Endothelial cell of umbilical vein (primary cell): ENCODE results near the gene BAMBI. TPM values are rescaled to one million over a fixed set of nuclear protein-coding genes. Genes with fewer than 3 reads are reported as not detected.

Experiments
- BruUV-seq: library from RNA; stranded (reverse); fragments of 400-500 nt; replicated peaks from 2 replicates; lab custom pipeline; 2021; lab: Mats Ljungman, UMichigan
- CTCF ChIA-PET: fragments of 300-600, 350-600 bp; sonication (Branson Sonifier 250); formaldehyde crosslinking; loops from one replicate; lab custom pipeline; 2021; ENCODE audit warnings: antibody characterized with exemption, inconsistent platforms; lab: Charles Lee
- POLR2A ChIA-PET: fragments of 300-600, 350-600 bp; sonication (Branson Sonifier 250); formaldehyde crosslinking; loops from one replicate; lab custom pipeline; 2021; ENCODE audit warnings: antibody characterized with exemption, inconsistent platforms; lab: Charles Lee
- DNase-seq: peaks from one replicate; pipeline ENCODE4 v3.0.0-alpha.2; 2011; ENCODE audit warnings: low read depth, low spot score
- FAIRE-seq: peaks from 2 replicates; lab custom pipeline; 2011; peaks lifted over from hg19 to GRCh38; lab: Jason Lieb, UNC
- H2AFZ ChIP-seq: 2 replicates; pipeline ENCODE4 v1.6.0; 2012; ENCODE audit warnings: low read depth, low read length, control low read depth, inconsistent platforms
- H3K27ac ChIP-seq: 2 replicates; pipeline ENCODE4 v1.5.1; 2011; ENCODE audit warnings: low read depth, mild to moderate bottlenecking, control low read depth, low read length, moderate library complexity; ENCODE audit not compliant: insufficient read depth
- H3K27me3 ChIP-seq, 2 experiments: 2 replicates each; pipeline versions ENCODE4 v1.6.0 to v1.6.1; 2011; ENCODE audit warnings: low read length in 2 of 2, mixed read lengths in 1 of 2; ENCODE audit not compliant: control insufficient read depth in 2 of 2, insufficient read depth in 2 of 2
- H3K36me3 ChIP-seq, 2 experiments: 2 replicates in 1 of 2; 3 replicates in 1 of 2; pipeline ENCODE4 v1.5.1; 2011; ENCODE audit warnings: low read length in 2 of 2, mild to moderate bottlenecking in 1 of 2, moderate library complexity in 1 of 2; ENCODE audit not compliant: control insufficient read depth in 2 of 2, insufficient read depth in 2 of 2; ENCODE audit errors: extremely low read depth in 1 of 2
- H3K4me1 ChIP-seq: 3 replicates; pipeline ENCODE4 v1.5.1; 2011; ENCODE audit warnings: mild to moderate bottlenecking, low read length; ENCODE audit not compliant: control insufficient read depth, insufficient read depth; ENCODE audit errors: extremely low read depth
- H3K4me2 ChIP-seq: 2 replicates; pipeline ENCODE4 v1.6.1; 2011; ENCODE audit warnings: low read length, control low read depth, mixed read lengths; ENCODE audit not compliant: insufficient read depth
- H3K4me3 ChIP-seq, 3 experiments: fragments of 200-600 bp in 1 of 3; sonication (generic), shearing (Covaris generic) in 1 of 3; replicated peaks in 1 of 3; 2 replicates each; pipeline ENCODE4 v1.5.1; 2011 to 2016; ENCODE audit warnings: control low read depth in 3 of 3, low read length in 3 of 3, mild to moderate bottlenecking in 2 of 3, inconsistent platforms in 1 of 3, low read depth in 1 of 3, moderate library complexity in 1 of 3; ENCODE audit not compliant: insufficient read depth in 1 of 3
- H3K79me2 ChIP-seq: 2 replicates; pipeline ENCODE4 v1.6.0; 2012; ENCODE audit warnings: low read length, inconsistent platforms; ENCODE audit not compliant: control insufficient read depth, insufficient read depth
- H3K9ac ChIP-seq: replicated peaks from 2 replicates; pipeline ENCODE3; 2011; ENCODE audit warnings: low read length, control low read depth; ENCODE audit not compliant: insufficient read depth; ENCODE audit errors: extremely low read depth
- H3K9me1 ChIP-seq: replicated peaks from 3 replicates; pipeline ENCODE4 v1.6.0; 2011; ENCODE audit warnings: mild to moderate bottlenecking, low read length; ENCODE audit not compliant: control insufficient read depth, insufficient read depth; ENCODE audit errors: extremely low read depth
- H3K9me3 ChIP-seq: replicated peaks from 2 replicates; pipeline ENCODE4 v1.5.1; 2012; ENCODE audit warnings: low read length, inconsistent platforms; ENCODE audit not compliant: control insufficient read depth, insufficient read depth
- H4K20me1 ChIP-seq: replicated peaks from 2 replicates; pipeline ENCODE3; 2011; ENCODE audit warnings: mild to moderate bottlenecking, low read length; ENCODE audit not compliant: control insufficient read depth, insufficient read depth; ENCODE audit errors: extremely low read depth
- EZH2 ChIP-seq: IDR thresholded peaks from 2 replicates; pipeline ENCODE4 v1.6.1; 2012; ENCODE audit warnings: borderline replicate concordance, low read depth, mild to moderate bottlenecking, moderate library complexity, low read length, inconsistent platforms; ENCODE audit not compliant: severe bottlenecking
- FOS ChIP-seq: IDR thresholded peaks from 2 replicates; pipeline ENCODE4 v1.6.1; 2011; ENCODE audit warnings: mild to moderate bottlenecking, low read length, moderate library complexity, borderline replicate concordance; ENCODE audit not compliant: insufficient read depth
- GATA2 ChIP-seq: IDR thresholded peaks from 2 replicates; pipeline ENCODE4 v1.7.0; 2011; ENCODE audit warnings: low read depth, mild to moderate bottlenecking, moderate library complexity, mixed read lengths, low read length; ENCODE audit not compliant: insufficient read length, insufficient read depth
- JUN ChIP-seq: IDR thresholded peaks from 2 replicates; pipeline ENCODE4 v1.6.1; 2011; ENCODE audit warnings: borderline replicate concordance, low read depth; ENCODE audit not compliant: insufficient read length, insufficient read depth
- MYC ChIP-seq: IDR thresholded peaks from one replicate; pipeline ENCODE4 v1.6.1; 2011; ENCODE audit warnings: mild to moderate bottlenecking, low read depth, low read length
- POLR2A ChIP-seq: IDR thresholded peaks from 2 replicates; pipeline ENCODE4 v1.6.1; 2012; ENCODE audit warnings: low read depth, mild to moderate bottlenecking, control low read depth, low read length
- POLR2AphosphoS5 ChIP-seq: IDR thresholded peaks from 2 replicates; pipeline ENCODE4 v1.6.1; 2012; ENCODE audit warnings: low read depth, mild to moderate bottlenecking, control low read depth, low read length, moderate library complexity; ENCODE audit not compliant: insufficient read depth
- dilution Hi-C: fragments of 300-500 bp; cut with MboI; formaldehyde crosslinking; loops from one replicate; pipeline ENCODE4 v1.15.0; 2019; ENCODE audit warnings: low sequenced_read_pairs; ENCODE audit not compliant: extremely low pct_ligation_motif_present
- intact Hi-C: fragments of 100-400 bp; cut with micrococcal nuclease; formaldehyde crosslinking; loops from one replicate; pipeline ENCODE4 v1.10.0; 2022
- polyA plus RNA-seq, 4 experiments: library from polyadenylated mRNA; depleted of rRNA in 3 of 4; stranded (reverse) in 3 of 4; unstranded in 1 of 4; fragments of >200 nt; gene quantifications; 2 replicates each; pipeline versions ENCODE4 v1.2.1 to v1.2.3, GENCODE V29; 2011 to 2012; ENCODE audit warnings: missing spikeins in 1 of 4
- total RNA-seq: library from RNA; stranded (reverse); gene quantifications from 2 replicates; pipeline ENCODE4 v1.2.3, GENCODE V29; 2021
- TF ChIP-seq, protein P1 (sequence below), 2 donors: IDR thresholded peaks; 1 replicate in 1 of 2; 2 replicates in 1 of 2; pipeline ENCODE4 v1.5.1; 2011; ENCODE audit warnings: low read length in 2 of 2, mild to moderate bottlenecking in 2 of 2, moderate library complexity in 2 of 2, control low read depth in 1 of 2, inconsistent platforms in 1 of 2, low read depth in 1 of 2; ENCODE audit not compliant: insufficient read depth in 1 of 2; ENCODE audit errors: extremely low read depth in 1 of 2
- TF ChIP-seq, protein P2 (sequence below): IDR thresholded peaks from 2 replicates; pipeline ENCODE4 v1.6.1; 2011; ENCODE audit not compliant: insufficient read depth, insufficient read length

The BAMBI gene
- total and polyA plus RNA-seq, 2 donors (not counting 3 experiments of a cell fraction or from before 2014, with no cell fraction given), result 3.2 to 4.3 TPM

GRCh38 chr10:28663576-28664368 is 13.5 kb upstream of the BAMBI start:
- H3K79me2 ChIP-seq, result no peaks in the 10 kb centered on the region
- H3K4me2 ChIP-seq, result no peak overlapping the region
- POLR2A ChIA-PET, result no interaction called here
- H3K27ac ChIP-seq, result no peak overlapping the region
- peak; percentile 92 for FAIRE-seq
- H3K4me1 ChIP-seq, result no peaks in the 10 kb centered on the region
- intact Hi-C loops (loop anchor here (1.0 to 2.0 kb wide), 5 partner anchors 35 to 641 kb away; no protein-coding TSS in a partner anchor), dilution Hi-C loops (no loop called here)
- H3K36me3 ChIP-seq, result no peaks in the 10 kb centered on the region
- TF ChIP-seq, protein P1, sequence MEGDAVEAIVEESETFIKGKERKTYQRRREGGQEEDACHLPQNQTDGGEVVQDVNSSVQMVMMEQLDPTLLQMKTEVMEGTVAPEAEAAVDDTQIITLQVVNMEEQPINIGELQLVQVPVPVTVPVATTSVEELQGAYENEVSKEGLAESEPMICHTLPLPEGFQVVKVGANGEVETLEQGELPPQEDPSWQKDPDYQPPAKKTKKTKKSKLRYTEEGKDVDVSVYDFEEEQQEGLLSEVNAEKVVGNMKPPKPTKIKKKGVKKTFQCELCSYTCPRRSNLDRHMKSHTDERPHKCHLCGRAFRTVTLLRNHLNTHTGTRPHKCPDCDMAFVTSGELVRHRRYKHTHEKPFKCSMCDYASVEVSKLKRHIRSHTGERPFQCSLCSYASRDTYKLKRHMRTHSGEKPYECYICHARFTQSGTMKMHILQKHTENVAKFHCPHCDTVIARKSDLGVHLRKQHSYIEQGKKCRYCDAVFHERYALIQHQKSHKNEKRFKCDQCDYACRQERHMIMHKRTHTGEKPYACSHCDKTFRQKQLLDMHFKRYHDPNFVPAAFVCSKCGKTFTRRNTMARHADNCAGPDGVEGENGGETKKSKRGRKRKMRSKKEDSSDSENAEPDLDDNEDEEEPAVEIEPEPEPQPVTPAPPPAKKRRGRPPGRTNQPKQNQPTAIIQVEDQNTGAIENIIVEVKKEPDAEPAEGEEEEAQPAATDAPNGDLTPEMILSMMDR (IDR thresholded peaks at IDR 0.05; ENCODE audit: extremely low read depth in 1 of 2, insufficient read depth in 1 of 2, low read depth in 1 of 2, low read length in 2 of 2), result peak; percentile 95 to 96
- no peak for TF ChIP-seq EZH2
- no peak overlapping the region for H3K9ac ChIP-seq
- H3K27me3 ChIP-seq, result peaks cover 8 to 12% of the 10 kb centered on the region in 2 experiments
- no peaks in the 10 kb centered on the region for H3K9me3 ChIP-seq
- no peaks in the 10 kb centered on the region for H4K20me1 ChIP-seq
- no TSS peak for BruUV-seq
- H2AFZ ChIP-seq, result no peak overlapping the region
- H3K4me3 ChIP-seq, result no peak overlapping the region
- no peaks in the 10 kb centered on the region for H3K9me1 ChIP-seq
- CTCF ChIA-PET, result interaction anchor here (0.6 to 6.2 kb wide), 83 partner anchors 9 to 1204 kb away, joined by 3 to 295 read pairs (median 4); partner anchors contain the start of genes BAMBI and LYZL1
- peak; percentile 80 for DNase-seq

DNA sequence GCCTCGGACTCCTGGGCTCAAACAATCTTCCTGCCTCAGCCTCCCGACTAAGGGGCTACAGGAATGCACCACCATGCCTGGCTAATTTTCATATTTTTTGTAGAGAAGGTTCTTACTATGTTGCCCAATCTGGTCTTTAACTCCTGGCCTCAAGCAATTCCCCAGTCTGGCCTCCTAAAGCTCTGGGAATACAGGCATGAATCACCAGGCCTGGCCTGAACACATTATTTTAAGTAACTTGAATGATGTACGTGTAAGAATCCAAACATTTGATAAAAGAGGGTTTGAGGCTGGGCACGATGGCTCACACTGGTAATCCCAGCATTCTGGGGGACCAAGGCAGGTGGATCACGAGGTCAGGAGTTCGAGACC is 13.0 kb upstream of the BAMBI start:
- Histone ChIP-seq H3K36me3 (no peaks in the 10 kb centered on the region), H3K4me1 (no peaks in the 10 kb centered on the region), H3K9me3 (no peaks in the 10 kb centered on the region), H3K9me1 (no peaks in the 10 kb centered on the region), H3K9ac (no peak overlapping the region), H4K20me1 (no peaks in the 10 kb centered on the region), H3K4me3 (no peak overlapping the region), H3K4me2 (no peak overlapping the region), H3K79me2 (no peaks in the 10 kb centered on the region), H3K27ac (no peak overlapping the region), H2AFZ (no peak overlapping the region), H3K27me3 (peaks cover 13% of the 10 kb centered on the region in 2 experiments)
- FAIRE-seq, result no peak
- intact Hi-C loops (loop anchor here (1.0 to 2.0 kb wide), 3 partner anchors 327 to 640 kb away; no protein-coding TSS in a partner anchor), dilution Hi-C loops (no loop called here)
- POLR2A ChIA-PET, result no interaction called here
- no TSS peak for BruUV-seq
- CTCF ChIA-PET, result interaction anchor here (0.6 to 6.2 kb wide), 80 partner anchors 9 to 1205 kb away, joined by 3 to 295 read pairs (median 4); partner anchors contain the start of genes BAMBI and LYZL1
- TF ChIP-seq, protein P1 (IDR thresholded peaks at IDR 0.05; ENCODE audit: extremely low read depth in 1 of 2, insufficient read depth in 1 of 2, low read depth in 1 of 2, low read length in 2 of 2), result no peak
- no peak for TF ChIP-seq FOS
- TF ChIP-seq POLR2AphosphoS5, result no peak
- no peak for TF ChIP-seq GATA2
- TF ChIP-seq EZH2, result no peak
- no peak for TF ChIP-seq JUN
- no peak for TF ChIP-seq POLR2A
- TF ChIP-seq, protein P2, sequence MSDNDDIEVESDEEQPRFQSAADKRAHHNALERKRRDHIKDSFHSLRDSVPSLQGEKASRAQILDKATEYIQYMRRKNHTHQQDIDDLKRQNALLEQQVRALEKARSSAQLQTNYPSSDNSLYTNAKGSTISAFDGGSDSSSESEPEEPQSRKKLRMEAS, result no peak
- no peak for TF ChIP-seq MYC
- DNase-seq, result no peak
